Neural cell (in vitro differentiated cells): ENCODE measurements around the gene ZFAND4. TPM values are rescaled to one million over a fixed set of nuclear protein-coding genes. Genes with fewer than 3 reads are reported as not detected.

Source experiments
- H2AFZ ChIP-seq: fragments of 200-600, 300-800 bp; sonication (generic), shearing (Covaris generic); 2 replicates; pipeline ENCODE4 v1.6.0; 2014; ENCODE audit warnings: low read depth, mild to moderate bottlenecking, antibody characterized with exemption, low read length, moderate library complexity
- H3F3A ChIP-seq: fragments of 200-600 bp; shearing (Covaris generic); 2 replicates; pipeline ENCODE4 v1.6.1; 2016; ENCODE audit warnings: mild to moderate bottlenecking, moderate library complexity, mixed read lengths, antibody characterized with exemption, low read length; ENCODE audit not compliant: insufficient read depth, poor library complexity, severe bottlenecking
- H3K27ac ChIP-seq: fragments of 200-600, 300-800 bp; sonication (generic), shearing (Covaris generic); 2 replicates; pipeline ENCODE4 v1.5.1; 2014; ENCODE audit warnings: mild to moderate bottlenecking, low read length, moderate library complexity
- H3K27me3 ChIP-seq: fragments of 300-800, 200-600 bp; sonication (generic), shearing (Covaris generic); 2 replicates; pipeline ENCODE4 v1.6.0; 2014; ENCODE audit warnings: mild to moderate bottlenecking, low read depth, low read length, moderate library complexity; ENCODE audit not compliant: insufficient read depth
- H3K36me3 ChIP-seq: fragments of 300-800, 200-600 bp; sonication (generic), shearing (Covaris generic); 2 replicates; pipeline ENCODE4 v1.5.1; 2014; ENCODE audit warnings: mild to moderate bottlenecking, antibody characterized with exemption, low read length, moderate library complexity; ENCODE audit not compliant: insufficient read depth
- H3K4me2 ChIP-seq: fragments of 300-800, 200-600 bp; sonication (generic), shearing (Covaris generic); 2 replicates; pipeline ENCODE4 v1.6.0; 2014; ENCODE audit warnings: mild to moderate bottlenecking, low read length
- H3K4me3 ChIP-seq: fragments of 300-800, 200-600 bp; sonication (generic), shearing (Covaris generic); 2 replicates; pipeline ENCODE4 v1.5.1; 2014; ENCODE audit warnings: mild to moderate bottlenecking, low read length, moderate library complexity
- H3K79me2 ChIP-seq: fragments of 200-600 bp; shearing (Covaris generic); replicated peaks from 2 replicates; pipeline ENCODE4 v1.6.0; 2014; ENCODE audit warnings: mild to moderate bottlenecking, low read length, moderate library complexity; ENCODE audit not compliant: insufficient read depth
- H3K9ac ChIP-seq: fragments of 300-800, 200-600 bp; sonication (generic), shearing (Covaris generic); 2 replicates; pipeline ENCODE4 v1.6.1; 2016; ENCODE audit warnings: mild to moderate bottlenecking, low read length, mixed read lengths
- H3K9me2 ChIP-seq: fragments of 200-600 bp; shearing (Covaris generic); 2 replicates; pipeline ENCODE4 v1.6.1; 2016; ENCODE audit warnings: mild to moderate bottlenecking, low read length, mixed read lengths; ENCODE audit not compliant: insufficient read depth
- H3K9me3 ChIP-seq: fragments of 200-600, 300-800 bp; sonication (generic), shearing (Covaris generic); 2 replicates; pipeline ENCODE4 v1.6.1; 2016; ENCODE audit warnings: mild to moderate bottlenecking, mixed run types, low read length, moderate library complexity, mixed read lengths
- H4K20me1 ChIP-seq: fragments of 200-600 bp; shearing (Covaris generic); 2 replicates; pipeline ENCODE4 v1.6.1; 2016; ENCODE audit warnings: mild to moderate bottlenecking, mixed run types; ENCODE audit not compliant: insufficient read depth
- EZH2 ChIP-seq: fragments of 200-600, 300-800 bp; shearing (Covaris generic), sonication (generic); IDR thresholded peaks from 2 replicates; pipeline ENCODE4 v1.6.1; 2014; ENCODE audit warnings: antibody characterized with exemption, low read length, borderline replicate concordance, mild to moderate bottlenecking; ENCODE audit not compliant: insufficient read depth, poor library complexity, severe bottlenecking
- MXI1 ChIP-seq: fragments of 450-650 bp; conservative IDR thresholded peaks from 2 replicates; pipeline ENCODE4 v1.6.1; 2014; ENCODE audit warnings: antibody characterized with exemption, mild to moderate bottlenecking; ENCODE audit not compliant: poor library complexity, severe bottlenecking
- POLR2AphosphoS5 ChIP-seq: IDR thresholded peaks from 2 replicates; pipeline ENCODE4 v1.6.1; 2012
- RAD21 ChIP-seq: fragments of 450-650 bp; conservative IDR thresholded peaks from 2 replicates; pipeline ENCODE4 v1.6.1; 2014; ENCODE audit warnings: antibody characterized with exemption, mild to moderate bottlenecking, moderate library complexity
- REST ChIP-seq: IDR thresholded peaks from 2 replicates; pipeline ENCODE4 v1.6.1; 2012; ENCODE audit warnings: borderline replicate concordance
- SMC3 ChIP-seq: fragments of 450-650 bp; conservative IDR thresholded peaks from 2 replicates; pipeline ENCODE4 v1.6.1; 2014; ENCODE audit warnings: antibody characterized with exemption, mild to moderate bottlenecking, moderate library complexity; ENCODE audit not compliant: poor library complexity
- TAF1 ChIP-seq: IDR thresholded peaks from 2 replicates; pipeline ENCODE4 v1.6.1; 2012; ENCODE audit warnings: low read depth
- polyA plus RNA-seq: library from polyadenylated mRNA; depleted of rRNA; stranded (reverse); fragments of >200 nt; gene quantifications from 2 replicates; pipeline ENCODE4 v1.2.3, GENCODE V29; 2014
- TF ChIP-seq, protein P1 (sequence below): fragments of 450-650 bp; IDR thresholded peaks from 2 replicates; pipeline ENCODE4 v1.5.1; 2014; ENCODE audit warnings: antibody characterized with exemption, mild to moderate bottlenecking, moderate library complexity; ENCODE audit not compliant: poor library complexity, severe bottlenecking

ZFAND4 gene
- polyA plus RNA-seq, 1 donor from 2014 or later: 8.3 TPM

DNA sequence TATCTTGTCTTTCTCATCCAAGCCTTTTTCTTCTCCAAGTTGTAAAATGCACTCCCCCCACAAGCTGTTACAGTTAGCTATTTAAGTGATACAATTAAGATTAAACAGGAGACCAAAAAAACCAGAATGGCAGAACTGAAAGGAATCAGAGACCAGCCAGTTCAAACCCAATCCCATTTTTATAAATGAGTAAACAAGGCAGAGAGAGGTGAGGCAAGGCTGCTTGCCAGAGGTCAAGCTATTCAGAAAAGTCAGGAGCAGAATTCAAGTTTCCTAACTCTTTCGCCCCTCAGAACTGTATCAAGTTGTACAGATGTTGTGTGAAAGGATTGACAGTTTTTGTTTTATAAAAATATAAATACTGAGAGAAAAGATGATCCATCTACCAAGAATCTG, 90.2 kb downstream of the ZFAND4 start:
- TF ChIP-seq, protein P1, sequence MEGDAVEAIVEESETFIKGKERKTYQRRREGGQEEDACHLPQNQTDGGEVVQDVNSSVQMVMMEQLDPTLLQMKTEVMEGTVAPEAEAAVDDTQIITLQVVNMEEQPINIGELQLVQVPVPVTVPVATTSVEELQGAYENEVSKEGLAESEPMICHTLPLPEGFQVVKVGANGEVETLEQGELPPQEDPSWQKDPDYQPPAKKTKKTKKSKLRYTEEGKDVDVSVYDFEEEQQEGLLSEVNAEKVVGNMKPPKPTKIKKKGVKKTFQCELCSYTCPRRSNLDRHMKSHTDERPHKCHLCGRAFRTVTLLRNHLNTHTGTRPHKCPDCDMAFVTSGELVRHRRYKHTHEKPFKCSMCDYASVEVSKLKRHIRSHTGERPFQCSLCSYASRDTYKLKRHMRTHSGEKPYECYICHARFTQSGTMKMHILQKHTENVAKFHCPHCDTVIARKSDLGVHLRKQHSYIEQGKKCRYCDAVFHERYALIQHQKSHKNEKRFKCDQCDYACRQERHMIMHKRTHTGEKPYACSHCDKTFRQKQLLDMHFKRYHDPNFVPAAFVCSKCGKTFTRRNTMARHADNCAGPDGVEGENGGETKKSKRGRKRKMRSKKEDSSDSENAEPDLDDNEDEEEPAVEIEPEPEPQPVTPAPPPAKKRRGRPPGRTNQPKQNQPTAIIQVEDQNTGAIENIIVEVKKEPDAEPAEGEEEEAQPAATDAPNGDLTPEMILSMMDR: no peak
- no peak for TF ChIP-seq POLR2AphosphoS5
- TF ChIP-seq TAF1: no peak
- no peak for TF ChIP-seq MXI1
- TF ChIP-seq SMC3: no peak
- no peak for TF ChIP-seq REST
- TF ChIP-seq RAD21: no peak
- TF ChIP-seq EZH2: no peak
- H3K27me3 ChIP-seq: no peaks in the 10 kb centered on the region
- no peak overlapping the region for H3K9ac ChIP-seq
- H3K79me2 ChIP-seq: peaks cover 12% of the 10 kb centered on the region
- no peaks in the 10 kb centered on the region for H3K36me3 ChIP-seq
- no peak overlapping the region for H3K4me2 ChIP-seq
- no peak overlapping the region for H3K4me3 ChIP-seq
- no peak overlapping the region for H2AFZ ChIP-seq
- H3K9me3 ChIP-seq: no peaks in the 10 kb centered on the region
- H3K9me2 ChIP-seq: no peaks in the 10 kb centered on the region
- no peaks in the 10 kb centered on the region for H4K20me1 ChIP-seq
- H3F3A ChIP-seq: no peaks in the 10 kb centered on the region
- H3K27ac ChIP-seq: no peak overlapping the region

- no peaks in the 10 kb centered on the region for H3K27me3 ChIP-seq
- H2AFZ ChIP-seq: no peak overlapping the region
- no peak overlapping the region for H3K4me2 ChIP-seq
- no peaks in the 10 kb centered on the region for H4K20me1 ChIP-seq
- no peaks in the 10 kb centered on the region for H3K36me3 ChIP-seq
- H3K9me3 ChIP-seq: no peaks in the 10 kb centered on the region
- no peak overlapping the region for H3K9ac ChIP-seq
- no peak overlapping the region for H3K4me3 ChIP-seq
- H3K9me2 ChIP-seq: no peaks in the 10 kb centered on the region
- H3K27ac ChIP-seq: no peak overlapping the region
- H3F3A ChIP-seq: no peaks in the 10 kb centered on the region
- peaks cover 7% of the 10 kb centered on the region for H3K79me2 ChIP-seq
- no peak for TF ChIP-seq POLR2AphosphoS5
- no peak for TF ChIP-seq TAF1
- no peak for TF ChIP-seq SMC3
- no peak for TF ChIP-seq REST
Measured at GRCh38 chr10:45581582-45582385, 90.8 kb downstream of the ZFAND4 start.
